CD4-positive, alpha-beta T cell treated with Interleukin-17A for 4 hours (primary cell): ENCODE measurements around the gene C19orf38.
"Not testable (repeated sequence)": the region's sequence is repeated elsewhere in the genome, so short reads cannot be mapped to it uniquely, and the experiment has no call there.

Source experiments
- DNase-seq: peaks from one replicate; pipeline ENCODE4 v3.0.0-alpha.2; 2020; ENCODE audit warnings: mixed read lengths

The C19orf38 gene

GRCh38 chr19:10823690-10824089 is 24.5 kb upstream of the C19orf38 start:
- DNase-seq, result no peak

GRCh38 chr19:10826231-10826630 is 22.0 kb upstream of the C19orf38 start:
- no peak for DNase-seq

GRCh38 chr19:10826846-10827245 is 21.4 kb upstream of the C19orf38 start:
- DNase-seq, result no peak

- no peak for DNase-seq
Observed at GRCh38 chr19:10828981-10829821, 19.0 kb upstream of the C19orf38 start.

- no peak for DNase-seq
Observed at GRCh38 chr19:10829967-10830366, 18.2 kb upstream of the C19orf38 start.

- DNase-seq, result no peak
Observed at GRCh38 chr19:10830370-10830769, 17.8 kb upstream of the C19orf38 start.

- DNase-seq, result no peak
Observed at GRCh38 chr19:10830931-10831779, 17.1 kb upstream of the C19orf38 start.

- no peak for DNase-seq
Observed at GRCh38 chr19:10831987-10832938, 16.0 kb upstream of the C19orf38 start.

GRCh38 chr19:10832939-10833296 is 15.3 kb upstream of the C19orf38 start:
- no peak for DNase-seq

GRCh38 chr19:10835089-10835753 is 13.0 kb upstream of the C19orf38 start:
- DNase-seq, result no peak

GRCh38 chr19:10835754-10836478 is 12.3 kb upstream of the C19orf38 start, which contains the start of gene TMED1:
TSS of gene TMED1 (minus strand) at chr19:10836212. CDS start at chr19:10836191, 21 bp downstream.
- DNase-seq, result peak; percentile 93

GRCh38 chr19:10836479-10837330 is 11.5 kb upstream of the C19orf38 start:
- DNase-seq, result peak; percentile 80

GRCh38 chr19:10837649-10838048 is 10.6 kb upstream of the C19orf38 start:
- not testable (repeated sequence) for DNase-seq

GRCh38 chr19:10838377-10838776 is 9.8 kb upstream of the C19orf38 start:
- no peak for DNase-seq

GRCh38 chr19:10839114-10840050 is 8.8 kb upstream of the C19orf38 start:
- DNase-seq, result no peak

GRCh38 chr19:10842788-10843187 is 5.4 kb upstream of the C19orf38 start:
- DNase-seq, result no peak

- no peak for DNase-seq
Observed at GRCh38 chr19:10846500-10847202, 1.6 kb upstream of the C19orf38 start.

GRCh38 chr19:10850631-10851030 is 2.4 kb downstream of the C19orf38 start:
- no peak for DNase-seq
